HCEC 1CT (cell line): ENCODE measurements around the gene RTN1.
"Not testable (repeated sequence)": the region's sequence is repeated elsewhere in the genome, so short reads cannot be mapped to it uniquely, and the experiment has no call there.

Source experiments
- DNase-seq: peaks from one replicate; pipeline ENCODE4 v3.0.0-alpha.2; 2017

The RTN1 gene

GRCh38 chr14:59691266-59691665 is 179.3 kb downstream of the RTN1 start:
- DNase-seq: no peak

GRCh38 chr14:59690426-59690825 is 180.2 kb downstream of the RTN1 start:
- no peak for DNase-seq

GRCh38 chr14:59688224-59689170 is 182.1 kb downstream of the RTN1 start:
- peak; percentile 32 for DNase-seq

- no peak for DNase-seq
Measured at GRCh38 chr14:59687663-59688062, 182.9 kb downstream of the RTN1 start.

- DNase-seq: no peak
Measured at GRCh38 chr14:59679872-59680271, 190.7 kb downstream of the RTN1 start.

GRCh38 chr14:59678352-59678751 is 192.2 kb downstream of the RTN1 start:
- no peak for DNase-seq

GRCh38 chr14:59677771-59678231 is 192.8 kb downstream of the RTN1 start:
- no peak for DNase-seq

- no peak for DNase-seq
Measured at GRCh38 chr14:59675394-59675793, 195.2 kb downstream of the RTN1 start.

GRCh38 chr14:59664741-59665140 is 205.8 kb downstream of the RTN1 start:
- no peak for DNase-seq

- no peak for DNase-seq
Measured at GRCh38 chr14:59657769-59658168, 212.8 kb downstream of the RTN1 start.

- DNase-seq: no peak
Measured at GRCh38 chr14:59656473-59656872, 214.1 kb downstream of the RTN1 start.

GRCh38 chr14:59654131-59654530 is 216.4 kb downstream of the RTN1 start:
- DNase-seq: not testable (repeated sequence)

GRCh38 chr14:59646832-59647231 is 223.7 kb downstream of the RTN1 start:
- not testable (repeated sequence) for DNase-seq

GRCh38 chr14:59638885-59639284 is 231.7 kb downstream of the RTN1 start:
- DNase-seq: no peak

GRCh38 chr14:59634617-59635016 is 236.0 kb downstream of the RTN1 start:
- DNase-seq: no peak

GRCh38 chr14:59633486-59633885 is 237.1 kb downstream of the RTN1 start:
- no peak for DNase-seq

- peak; percentile 12 for DNase-seq
Measured at GRCh38 chr14:59632381-59632780, 238.2 kb downstream of the RTN1 start.

GRCh38 chr14:59631237-59631636 is 239.3 kb downstream of the RTN1 start:
- no peak for DNase-seq

GRCh38 chr14:59630288-59630963 is 240.2 kb downstream of the RTN1 start:
- no peak for DNase-seq

- DNase-seq: no peak
Measured at GRCh38 chr14:59629444-59630287, 240.9 kb downstream of the RTN1 start.

GRCh38 chr14:59627011-59627520 is 243.5 kb downstream of the RTN1 start:
- no peak for DNase-seq

- DNase-seq: no peak
Measured at GRCh38 chr14:59622631-59623030, 247.9 kb downstream of the RTN1 start.

- DNase-seq: no peak
Measured at GRCh38 chr14:59619061-59619460, 251.5 kb downstream of the RTN1 start.
